Liver (tissue), 9 donors: ENCODE measurements around the gene TTC23. TPM values are rescaled to one million over a fixed set of nuclear protein-coding genes. Genes with fewer than 3 reads are reported as not detected.

ENCODE experiments used
- DNase-seq: peaks from one replicate; pipeline ENCODE4 v3.0.0-alpha.2; 2017; ENCODE audit warnings: low spot score
- H3K27ac ChIP-seq, 2 donors: one replicate each; pipeline ENCODE4 v1.7.0; 2013; ENCODE audit warnings: inconsistent platforms in 2 of 2, low read length in 2 of 2, control low read depth in 1 of 2, low read depth in 1 of 2, mild to moderate bottlenecking in 1 of 2
- H3K27me3 ChIP-seq, 4 donors: one replicate each; pipeline versions ENCODE4 v1.6.1 to v1.7.0; 2013; ENCODE audit warnings: low read length in 3 of 4, inconsistent platforms in 1 of 4, mild to moderate bottlenecking in 1 of 4, moderate library complexity in 1 of 4; ENCODE audit not compliant: control insufficient read depth in 4 of 4, insufficient read depth in 4 of 4
- H3K36me3 ChIP-seq, 4 donors: one replicate each; pipeline versions ENCODE4 v1.6.1 to v1.7.0; 2013; ENCODE audit warnings: low read length in 3 of 4, mild to moderate bottlenecking in 3 of 4, low read depth in 1 of 4, moderate library complexity in 1 of 4; ENCODE audit not compliant: control insufficient read depth in 4 of 4, insufficient read depth in 3 of 4
- H3K4me1 ChIP-seq, 4 donors: one replicate each; pipeline versions ENCODE4 v1.6.1 to v1.7.0; 2013; ENCODE audit warnings: low read length in 3 of 4, mild to moderate bottlenecking in 3 of 4, moderate library complexity in 1 of 4; ENCODE audit not compliant: control insufficient read depth in 4 of 4, insufficient read depth in 4 of 4
- H3K4me3 ChIP-seq, 3 donors: one replicate each; pipeline versions ENCODE4 v1.6.1 to v1.7.0; 2013; ENCODE audit warnings: low read length in 3 of 3, control low read depth in 1 of 3, low read depth in 1 of 3, mild to moderate bottlenecking in 1 of 3
- H3K9ac ChIP-seq, 2 donors: one replicate each; pipeline ENCODE4 v1.7.0; 2013; ENCODE audit warnings: low read length in 2 of 2, mild to moderate bottlenecking in 2 of 2, moderate library complexity in 2 of 2, control low read depth in 1 of 2, low read depth in 1 of 2
- H3K9me3 ChIP-seq, 4 donors: one replicate each; pipeline versions ENCODE4 v1.6.1 to v1.7.0; 2013; ENCODE audit warnings: low read length in 3 of 4; ENCODE audit not compliant: control insufficient read depth in 4 of 4
- CTCF ChIP-seq: fragments of 150-350 bp; IDR thresholded peaks from 2 replicates; pipeline ENCODE4 v1.5.1; 2017; ENCODE audit warnings: improper control_type of control experiment, low read depth, low read length; ENCODE audit not compliant: missing input control
- EGR1 ChIP-seq, 2 donors: IDR thresholded peaks; 2 replicates each; pipeline ENCODE4 v1.6.1; 2016 to 2018; ENCODE audit warnings: antibody characterized with exemption in 2 of 2, low read depth in 2 of 2
- FOXA1 ChIP-seq: IDR thresholded peaks from 2 replicates; pipeline ENCODE4 v1.6.1; 2016; ENCODE audit warnings: antibody characterized with exemption
- GABPA ChIP-seq, 2 donors: IDR thresholded peaks in 1 of 2; conservative IDR thresholded peaks in 1 of 2; 2 replicates each; pipeline ENCODE4 v1.6.1; 2016; ENCODE audit warnings: antibody characterized with exemption in 2 of 2, mild to moderate bottlenecking in 1 of 2, moderate library complexity in 1 of 2
- HNF4A ChIP-seq, 2 donors: conservative IDR thresholded peaks; 2 replicates each; pipeline ENCODE4 v1.6.1; 2016; ENCODE audit warnings: antibody characterized with exemption in 2 of 2, mild to moderate bottlenecking in 2 of 2
- HNF4G ChIP-seq: IDR thresholded peaks from 2 replicates; pipeline ENCODE4 v1.6.1; 2016; ENCODE audit warnings: antibody characterized with exemption
- JUND ChIP-seq, 2 donors: IDR thresholded peaks; 2 replicates each; pipeline ENCODE4 v1.6.1; 2016; ENCODE audit warnings: antibody characterized with exemption in 2 of 2
- MAX ChIP-seq: IDR thresholded peaks from 2 replicates; pipeline ENCODE4 v1.6.1; 2016; ENCODE audit warnings: antibody characterized with exemption
- NR2F2 ChIP-seq: IDR thresholded peaks from 2 replicates; pipeline ENCODE4 v1.6.1; 2016; ENCODE audit warnings: antibody characterized with exemption
- RAD21 ChIP-seq, 2 donors: IDR thresholded peaks; 2 replicates each; pipeline ENCODE4 v1.6.1; 2016; ENCODE audit warnings: antibody characterized with exemption in 2 of 2, mild to moderate bottlenecking in 2 of 2
- RXRA ChIP-seq, 2 donors: IDR thresholded peaks; 2 replicates each; pipeline ENCODE4 v1.6.1; 2017 to 2018; ENCODE audit warnings: antibody characterized with exemption in 2 of 2, mild to moderate bottlenecking in 1 of 2
- SP1 ChIP-seq: IDR thresholded peaks from 2 replicates; pipeline ENCODE4 v1.6.1; 2018; ENCODE audit warnings: antibody characterized with exemption, mild to moderate bottlenecking
- TAF1 ChIP-seq: conservative IDR thresholded peaks from 2 replicates; pipeline ENCODE4 v1.6.1; 2016; ENCODE audit warnings: antibody characterized with exemption, mild to moderate bottlenecking
- YY1 ChIP-seq: IDR thresholded peaks from 2 replicates; pipeline ENCODE4 v1.6.1; 2016; ENCODE audit warnings: antibody characterized with exemption, mild to moderate bottlenecking
- WGBS: extraction: QIAGEN DNeasy Blood & Tissue Kit; methylation state at CpG from one replicate; pipeline ENCODE4 v1.1.7; 2013; 5-methylcytosine and 5-hydroxymethylcytosine counted together
- polyA plus RNA-seq, 2 donors: library from polyadenylated mRNA; stranded (reverse) in 1 of 2; unstranded in 1 of 2; fragments of 200-250 nt in 1 of 2; fragments of >200 nt in 1 of 2; fragmentation: Nextera tagmentation in 1 of 2; extraction: Ambion mirVana in 1 of 2; gene quantifications; one replicate each; pipeline versions ENCODE4 v1.2.1 to v1.2.3, GENCODE V29; 2013 to 2015
- total RNA-seq, 2 donors: library from RNA; depleted of rRNA; stranded (reverse); fragments of >200 nt; gene quantifications; one replicate each; pipeline ENCODE4 v1.2.3, GENCODE V29; 2014
- TF ChIP-seq, protein P1 (sequence below): IDR thresholded peaks from 2 replicates; pipeline ENCODE4 v1.6.1; 2016; ENCODE audit warnings: antibody characterized with exemption
- TF ChIP-seq, protein P2 (sequence below): IDR thresholded peaks from 2 replicates; pipeline ENCODE4 v1.6.1; 2016; ENCODE audit warnings: antibody characterized with exemption
- TF ChIP-seq, protein P3 (sequence below): IDR thresholded peaks from 2 replicates; pipeline ENCODE4 v1.6.1; 2016; ENCODE audit warnings: antibody characterized with exemption, mild to moderate bottlenecking
- donor health status: healthy.
- donor health status: healthy.
- donor health status: healthy.
- donor health status: healthy.
- donor health status: healthy.

The TTC23 gene
- total and polyA plus RNA-seq, 4 donors: 3.7 to 12.3 (median 7.2) TPM

- no peak for TF ChIP-seq NR2F2
- TF ChIP-seq, protein P1, sequence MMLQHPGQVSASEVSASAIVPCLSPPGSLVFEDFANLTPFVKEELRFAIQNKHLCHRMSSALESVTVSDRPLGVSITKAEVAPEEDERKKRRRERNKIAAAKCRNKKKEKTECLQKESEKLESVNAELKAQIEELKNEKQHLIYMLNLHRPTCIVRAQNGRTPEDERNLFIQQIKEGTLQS: no peak
- TF ChIP-seq RXRA (IDR thresholded peaks at IDR 0.05): no peak
- TF ChIP-seq, protein P2, sequence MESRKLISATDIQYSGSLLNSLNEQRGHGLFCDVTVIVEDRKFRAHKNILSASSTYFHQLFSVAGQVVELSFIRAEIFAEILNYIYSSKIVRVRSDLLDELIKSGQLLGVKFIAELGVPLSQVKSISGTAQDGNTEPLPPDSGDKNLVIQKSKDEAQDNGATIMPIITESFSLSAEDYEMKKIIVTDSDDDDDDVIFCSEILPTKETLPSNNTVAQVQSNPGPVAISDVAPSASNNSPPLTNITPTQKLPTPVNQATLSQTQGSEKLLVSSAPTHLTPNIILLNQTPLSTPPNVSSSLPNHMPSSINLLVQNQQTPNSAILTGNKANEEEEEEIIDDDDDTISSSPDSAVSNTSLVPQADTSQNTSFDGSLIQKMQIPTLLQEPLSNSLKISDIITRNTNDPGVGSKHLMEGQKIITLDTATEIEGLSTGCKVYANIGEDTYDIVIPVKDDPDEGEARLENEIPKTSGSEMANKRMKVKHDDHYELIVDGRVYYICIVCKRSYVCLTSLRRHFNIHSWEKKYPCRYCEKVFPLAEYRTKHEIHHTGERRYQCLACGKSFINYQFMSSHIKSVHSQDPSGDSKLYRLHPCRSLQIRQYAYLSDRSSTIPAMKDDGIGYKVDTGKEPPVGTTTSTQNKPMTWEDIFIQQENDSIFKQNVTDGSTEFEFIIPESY: no peak
- TF ChIP-seq MAX: no peak
- TF ChIP-seq, protein P3, sequence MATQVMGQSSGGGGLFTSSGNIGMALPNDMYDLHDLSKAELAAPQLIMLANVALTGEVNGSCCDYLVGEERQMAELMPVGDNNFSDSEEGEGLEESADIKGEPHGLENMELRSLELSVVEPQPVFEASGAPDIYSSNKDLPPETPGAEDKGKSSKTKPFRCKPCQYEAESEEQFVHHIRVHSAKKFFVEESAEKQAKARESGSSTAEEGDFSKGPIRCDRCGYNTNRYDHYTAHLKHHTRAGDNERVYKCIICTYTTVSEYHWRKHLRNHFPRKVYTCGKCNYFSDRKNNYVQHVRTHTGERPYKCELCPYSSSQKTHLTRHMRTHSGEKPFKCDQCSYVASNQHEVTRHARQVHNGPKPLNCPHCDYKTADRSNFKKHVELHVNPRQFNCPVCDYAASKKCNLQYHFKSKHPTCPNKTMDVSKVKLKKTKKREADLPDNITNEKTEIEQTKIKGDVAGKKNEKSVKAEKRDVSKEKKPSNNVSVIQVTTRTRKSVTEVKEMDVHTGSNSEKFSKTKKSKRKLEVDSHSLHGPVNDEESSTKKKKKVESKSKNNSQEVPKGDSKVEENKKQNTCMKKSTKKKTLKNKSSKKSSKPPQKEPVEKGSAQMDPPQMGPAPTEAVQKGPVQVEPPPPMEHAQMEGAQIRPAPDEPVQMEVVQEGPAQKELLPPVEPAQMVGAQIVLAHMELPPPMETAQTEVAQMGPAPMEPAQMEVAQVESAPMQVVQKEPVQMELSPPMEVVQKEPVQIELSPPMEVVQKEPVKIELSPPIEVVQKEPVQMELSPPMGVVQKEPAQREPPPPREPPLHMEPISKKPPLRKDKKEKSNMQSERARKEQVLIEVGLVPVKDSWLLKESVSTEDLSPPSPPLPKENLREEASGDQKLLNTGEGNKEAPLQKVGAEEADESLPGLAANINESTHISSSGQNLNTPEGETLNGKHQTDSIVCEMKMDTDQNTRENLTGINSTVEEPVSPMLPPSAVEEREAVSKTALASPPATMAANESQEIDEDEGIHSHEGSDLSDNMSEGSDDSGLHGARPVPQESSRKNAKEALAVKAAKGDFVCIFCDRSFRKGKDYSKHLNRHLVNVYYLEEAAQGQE: no peak
- no peak for TF ChIP-seq RAD21 (IDR thresholded peaks at IDR 0.05)
- no peak for TF ChIP-seq TAF1
- TF ChIP-seq EGR1 (IDR thresholded peaks at IDR 0.05; ENCODE audit: low read depth in 2 of 2): no peak
- no peak for TF ChIP-seq JUND (IDR thresholded peaks at IDR 0.05)
- TF ChIP-seq FOXA1: no peak
- no peak for TF ChIP-seq HNF4A (conservative IDR thresholded peaks at IDR 0.05)
- TF ChIP-seq YY1: no peak
- no peak for TF ChIP-seq CTCF
- no peak for TF ChIP-seq SP1
- no peak for TF ChIP-seq GABPA (IDR thresholded peaks at IDR 0.05 in 1 of 2, conservative IDR thresholded peaks at IDR 0.05 in 1 of 2)
- no peak for TF ChIP-seq HNF4G
- Histone ChIP-seq H3K4me1 (peaks cover 3 to 16% (median 9%) of the 10 kb centered on the region in 4 donors), H3K9ac (no peak overlapping the region), H3K36me3 (peaks cover 0 to 4% (median 2%) of the 10 kb centered on the region in 4 donors), H3K27ac (no peak overlapping the region), H3K27me3 (no peaks in the 10 kb centered on the region), H3K4me3 (no peak overlapping the region), H3K9me3 (no peaks in the 10 kb centered on the region)
- DNase-seq: no peak
- whole genome bisulfite sequencing: 85% methylated on average over 11 of the region's 11 CpGs
Observed at GRCh38 chr15:99134317-99134821, 115.0 kb downstream of the TTC23 start.
